IPS-18c (cell line): Measurements from ENCODE around the gene ZBTB38.

ENCODE experiments used
- H3K4me3 ChIP-seq: 2 replicates; pipeline ENCODE4 v1.7.0; 2013; ENCODE audit warnings: low read depth, mild to moderate bottlenecking, low read length, moderate library complexity; ENCODE audit not compliant: insufficient read depth
- H3K9me3 ChIP-seq: one replicate; pipeline ENCODE4 v1.6.1; 2013; ENCODE audit warnings: mild to moderate bottlenecking, low read length, moderate library complexity; ENCODE audit not compliant: control insufficient read depth, insufficient read depth

ZBTB38 gene

GRCh38 chr3:141391991-141392316 is 23.6 kb downstream of the ZBTB38 start:
- no peak overlapping the region for H3K4me3 ChIP-seq
- H3K9me3 ChIP-seq = no peaks in the 10 kb centered on the region

GRCh38 chr3:141392416-141392815 is 24.1 kb downstream of the ZBTB38 start:
- no peak overlapping the region for H3K4me3 ChIP-seq
- peaks cover 3% of the 10 kb centered on the region for H3K9me3 ChIP-seq

GRCh38 chr3:141392897-141393734 is 24.8 kb downstream of the ZBTB38 start:
- Histone ChIP-seq H3K4me3 (no peak overlapping the region), H3K9me3 (peaks cover 3% of the 10 kb centered on the region)

GRCh38 chr3:141393735-141394076 is 25.4 kb downstream of the ZBTB38 start:
- Histone ChIP-seq H3K9me3 (peaks cover 3% of the 10 kb centered on the region), H3K4me3 (no peak overlapping the region)

GRCh38 chr3:141394560-141394959 is 26.3 kb downstream of the ZBTB38 start:
- Histone ChIP-seq H3K4me3 (no peak overlapping the region), H3K9me3 (peaks cover 3% of the 10 kb centered on the region)

- Histone ChIP-seq H3K4me3 (no peak overlapping the region), H3K9me3 (peaks cover 3% of the 10 kb centered on the region)
Measured at GRCh38 chr3:141395005-141395589, 26.8 kb downstream of the ZBTB38 start.

GRCh38 chr3:141397996-141398395 is 29.7 kb downstream of the ZBTB38 start:
- Histone ChIP-seq H3K9me3 (peaks cover 3% of the 10 kb centered on the region), H3K4me3 (no peak overlapping the region)

- Histone ChIP-seq H3K4me3 (no peak overlapping the region), H3K9me3 (peaks cover 3% of the 10 kb centered on the region)
Measured at GRCh38 chr3:141399200-141399599, 30.9 kb downstream of the ZBTB38 start.

- peaks cover 3% of the 10 kb centered on the region for H3K9me3 ChIP-seq
- no peak overlapping the region for H3K4me3 ChIP-seq
Measured at GRCh38 chr3:141400073-141400971, 32.0 kb downstream of the ZBTB38 start.

- H3K4me3 ChIP-seq = no peak overlapping the region
- peaks cover 3% of the 10 kb centered on the region for H3K9me3 ChIP-seq
Measured at GRCh38 chr3:141401095-141401494, 32.8 kb downstream of the ZBTB38 start.

- peak overlapping the region; percentile 79 for H3K4me3 ChIP-seq
- H3K9me3 ChIP-seq = peaks cover 3% of the 10 kb centered on the region
Measured at GRCh38 chr3:141401573-141402475, 33.5 kb downstream of the ZBTB38 start.

GRCh38 chr3:141402476-141403171 is 34.3 kb downstream of the ZBTB38 start:
- Histone ChIP-seq H3K4me3 (peak overlapping the region; percentile 79), H3K9me3 (no peaks in the 10 kb centered on the region)

- Histone ChIP-seq H3K4me3 (no peak overlapping the region), H3K9me3 (no peaks in the 10 kb centered on the region)
Measured at GRCh38 chr3:141403576-141403975, 35.3 kb downstream of the ZBTB38 start.

- Histone ChIP-seq H3K9me3 (no peaks in the 10 kb centered on the region), H3K4me3 (no peak overlapping the region)
Measured at GRCh38 chr3:141405025-141405424, 36.7 kb downstream of the ZBTB38 start.

- Histone ChIP-seq H3K9me3 (no peaks in the 10 kb centered on the region), H3K4me3 (no peak overlapping the region)
Measured at GRCh38 chr3:141405591-141405990, 37.3 kb downstream of the ZBTB38 start.

- no peak overlapping the region for H3K4me3 ChIP-seq
- H3K9me3 ChIP-seq = no peaks in the 10 kb centered on the region
Measured at GRCh38 chr3:141406265-141406664, 38.0 kb downstream of the ZBTB38 start.
